T-helper 2 cell (primary cell): Measurements from ENCODE around the gene MEGF9.

Source experiments
- DNase-seq, 5 experiments: peaks; one replicate each; pipeline versions ENCODE4 v3.0.0 to v3.0.0-alpha.2; 2012 to 2022

The MEGF9 gene

DNA sequence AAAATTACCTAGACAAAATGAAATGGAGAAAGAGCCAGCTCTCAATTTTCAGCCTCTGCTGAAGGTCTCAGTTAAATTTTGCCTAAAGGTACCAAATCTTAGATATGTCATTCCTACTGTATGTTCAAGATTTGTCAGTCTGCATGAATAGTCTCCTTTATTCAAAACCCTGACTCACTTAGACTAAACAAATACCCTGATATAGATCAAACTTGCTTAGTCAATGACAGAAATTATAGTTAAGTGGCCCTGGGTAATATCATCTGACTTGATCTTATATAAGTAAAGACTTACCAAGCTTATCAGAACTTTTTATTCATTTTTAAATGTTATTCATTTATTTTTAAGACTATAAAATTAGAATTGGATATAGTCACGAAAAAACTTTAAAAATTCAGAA, 12.2 kb downstream of the MEGF9 start:
- DNase-seq = no peak

GRCh38 chr9:120701248-120701647, 13.0 kb downstream of the MEGF9 start:
- DNase-seq = no peak

DNA sequence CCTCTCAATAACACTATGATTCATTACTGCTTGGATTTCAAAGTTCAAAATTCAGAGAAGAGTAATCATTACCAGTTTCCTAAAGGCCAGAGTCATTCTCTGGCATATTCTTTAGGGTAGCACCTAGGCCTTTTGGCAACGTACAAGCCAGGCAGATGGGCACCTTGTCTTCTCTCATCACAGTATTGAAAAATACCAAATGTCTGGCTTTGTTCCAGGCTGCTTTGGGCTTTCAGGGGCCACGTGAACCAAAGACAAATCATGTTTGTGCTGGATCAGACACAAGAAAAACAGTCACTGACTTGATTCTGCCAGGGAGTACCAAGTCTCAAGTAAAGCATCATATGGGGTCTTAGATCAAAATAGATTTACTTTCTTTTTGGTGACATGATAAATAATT, 15.5 kb downstream of the MEGF9 start:
- DNase-seq = no peak

GRCh38 chr9:120697448-120697847, 16.8 kb downstream of the MEGF9 start:
- no peak for DNase-seq

- no peak for DNase-seq
These were observed 17.6 kb downstream of the MEGF9 start for GRCh38 chr9:120696551-120697230.

GRCh38 chr9:120694559-120694958, 19.7 kb downstream of the MEGF9 start:
- no peak for DNase-seq

DNA sequence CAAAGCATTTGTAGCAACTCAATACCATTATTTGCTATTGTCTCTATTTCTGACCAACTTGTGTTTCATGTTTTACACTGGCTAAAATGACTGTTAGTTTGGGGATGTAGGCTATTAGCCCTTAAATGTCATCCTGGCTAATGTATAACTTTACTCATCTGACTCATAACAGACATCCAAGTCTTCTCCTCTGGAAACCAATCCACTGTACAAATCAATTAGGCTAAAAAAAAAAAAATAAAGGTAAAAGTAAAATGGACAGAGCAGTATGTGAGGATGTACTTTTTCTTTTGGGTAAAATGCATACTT, 20.6 kb downstream of the MEGF9 start:
- DNase-seq = no peak

DNA sequence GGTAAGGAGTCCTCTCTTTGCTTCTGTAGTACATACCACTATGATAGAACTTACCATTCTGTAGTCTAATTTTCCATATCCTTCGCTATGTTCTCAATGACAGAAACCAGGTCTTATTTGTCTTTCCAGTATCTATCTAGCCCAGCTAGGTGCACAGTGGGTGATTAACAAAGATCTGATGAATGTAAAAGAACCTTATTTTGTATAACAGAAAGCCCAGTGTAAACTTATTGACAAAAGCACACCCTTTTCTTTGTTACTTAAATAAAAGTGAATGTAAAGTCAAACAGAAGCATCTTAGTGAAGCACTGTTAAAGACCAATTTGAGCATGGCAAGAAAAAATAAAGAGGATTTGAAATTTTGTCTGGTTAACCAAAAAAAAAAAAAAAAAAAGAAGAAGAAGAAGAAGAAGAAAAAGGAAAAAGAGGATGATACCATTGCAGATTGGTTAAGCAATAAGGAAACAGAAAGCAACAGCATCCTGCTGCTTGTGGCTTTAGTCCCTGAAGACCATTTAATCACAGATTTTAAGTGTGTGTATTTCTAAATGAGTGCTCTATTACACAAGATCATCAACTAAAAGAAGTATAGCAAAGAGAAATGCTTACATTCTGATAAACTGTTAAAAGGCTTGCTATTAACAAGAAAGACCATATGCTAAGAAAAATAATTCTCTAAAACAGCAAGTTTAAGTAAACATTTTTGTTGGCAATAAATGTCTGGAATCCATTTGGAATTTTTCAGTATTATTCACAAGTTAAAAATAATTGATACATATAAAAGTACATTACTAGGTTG, 21.2 kb downstream of the MEGF9 start:
- peak in 1 of 5 experiments; percentile 52 for DNase-seq

DNA sequence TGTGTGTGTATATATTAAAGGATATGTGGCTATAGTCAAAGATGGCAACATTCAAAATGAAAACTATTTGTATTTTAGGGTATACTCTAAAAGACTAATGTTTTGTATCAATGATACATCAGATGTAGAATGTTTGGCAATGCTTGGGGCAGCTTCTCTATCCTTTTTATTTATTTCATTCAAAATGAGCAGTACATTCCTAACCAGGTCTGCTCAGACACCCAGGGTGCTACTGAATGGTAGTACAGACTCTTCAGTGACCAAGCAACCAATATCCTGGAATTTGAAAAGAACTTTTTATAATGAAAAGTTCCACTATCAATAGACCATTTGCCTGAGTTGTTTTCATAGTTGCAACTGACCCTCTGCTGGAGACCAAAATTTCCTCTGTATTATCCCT, 23.9 kb downstream of the MEGF9 start:
- no peak for DNase-seq

DNA sequence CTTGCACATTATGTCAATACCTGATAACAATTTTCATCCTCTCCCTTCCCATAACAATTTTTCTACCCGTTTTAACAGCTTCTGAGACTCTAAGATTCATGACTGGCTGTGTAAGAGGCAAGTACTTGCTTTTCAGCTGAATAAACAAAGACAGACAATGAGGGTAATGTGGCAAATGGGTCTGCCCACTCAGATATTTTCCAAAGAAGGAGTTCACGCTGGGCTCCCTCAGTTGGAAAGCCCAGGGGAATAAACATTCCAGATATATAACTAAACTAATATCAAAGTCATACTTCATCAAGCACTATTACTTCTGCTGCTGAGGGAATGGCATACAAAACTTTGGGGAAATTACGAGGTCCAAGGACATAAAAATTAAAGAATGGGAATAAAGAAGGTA, 24.4 kb downstream of the MEGF9 start:
- no peak for DNase-seq

GRCh38 chr9:120688758-120689157, 25.5 kb downstream of the MEGF9 start:
- no peak for DNase-seq

GRCh38 chr9:120683150-120683549, 31.1 kb downstream of the MEGF9 start:
- DNase-seq = no peak

GRCh38 chr9:120681121-120681520, 33.1 kb downstream of the MEGF9 start:
- DNase-seq = no peak

- DNase-seq = no peak
These were observed 33.7 kb downstream of the MEGF9 start for GRCh38 chr9:120680579-120680978.

- DNase-seq = no peak
These were observed 34.1 kb downstream of the MEGF9 start for GRCh38 chr9:120680161-120680560.

DNA sequence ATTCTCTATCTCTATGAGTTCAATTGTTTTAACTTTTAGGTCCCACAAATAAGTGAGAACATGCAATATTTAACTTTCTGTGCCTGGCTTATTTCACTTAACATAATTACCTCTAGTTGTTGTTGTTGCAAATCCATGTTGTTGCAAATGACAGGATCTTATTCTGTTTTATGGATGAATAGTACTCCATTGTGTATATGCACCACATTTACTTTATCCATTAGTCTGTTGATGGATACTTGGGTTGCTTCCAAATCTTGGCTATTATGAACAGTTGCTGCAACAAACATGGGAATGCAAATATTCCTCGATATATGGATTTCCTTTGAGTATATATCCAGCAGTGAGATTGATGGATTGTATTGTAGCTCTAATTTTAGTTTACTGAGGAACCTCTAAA, 36.3 kb downstream of the MEGF9 start:
- DNase-seq = no peak

GRCh38 chr9:120676767-120677402, 37.4 kb downstream of the MEGF9 start:
- DNase-seq = no peak

GRCh38 chr9:120668399-120668798, 45.9 kb downstream of the MEGF9 start:
- no peak for DNase-seq

DNA sequence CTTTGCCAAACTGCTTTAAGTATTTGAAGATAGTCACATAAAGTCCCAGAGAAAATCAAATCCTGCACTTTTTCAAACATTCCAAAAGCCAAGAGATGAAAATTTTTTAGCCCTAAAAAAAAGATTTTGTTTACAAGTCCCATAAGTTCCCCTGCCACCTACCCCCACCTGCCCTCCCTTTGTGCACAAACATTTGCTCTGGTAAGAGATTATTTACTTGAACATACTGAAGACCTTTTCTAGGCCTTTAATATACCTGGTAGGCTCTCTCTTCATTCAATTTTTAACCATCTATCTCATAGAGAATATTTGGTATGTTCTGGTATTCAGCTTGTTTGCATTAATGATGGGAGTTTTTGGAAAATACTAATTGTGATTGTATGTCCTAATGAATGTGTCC, 50.3 kb downstream of the MEGF9 start:
- DNase-seq = no peak

GRCh38 chr9:120663380-120663779, 50.9 kb downstream of the MEGF9 start:
- DNase-seq = no peak

DNA sequence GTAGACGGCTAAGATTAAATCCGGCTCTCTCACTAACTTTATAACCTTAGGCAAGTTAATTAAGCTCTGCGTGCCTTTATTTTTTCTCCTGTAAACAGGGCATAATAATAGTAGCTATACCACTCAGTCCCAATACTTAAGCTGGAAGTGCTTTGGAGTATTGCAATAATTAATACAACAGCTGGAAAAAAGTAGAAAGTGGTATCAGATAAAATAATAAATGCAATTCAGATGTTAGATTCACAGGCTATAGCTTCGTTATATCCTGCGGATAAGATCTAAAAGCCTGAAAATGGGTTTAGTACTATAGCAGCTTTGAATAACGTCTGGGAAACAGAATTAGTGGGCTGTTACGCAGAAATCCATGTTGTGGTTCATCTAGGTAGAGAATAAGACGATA, 51.8 kb downstream of the MEGF9 start:
- no peak for DNase-seq

GRCh38 chr9:120659676-120660075, 54.6 kb downstream of the MEGF9 start:
- no peak for DNase-seq

- DNase-seq = no peak
These were observed 55.1 kb downstream of the MEGF9 start for GRCh38 chr9:120659209-120659608.

- DNase-seq = peak in 1 of 5 experiments; percentile 1
These were observed 59.2 kb downstream of the MEGF9 start for GRCh38 chr9:120655005-120655622.
